ENCODE data around the gene MON1B.

GRCh38 chr16:77165006-77165405 lies 26.0 kb upstream of the MON1B start:
- no peak for TF ChIP-seq MAX (IDR thresholded peaks at IDR 0.05; ENCODE audit: insufficient read depth, insufficient read length)
- TF ChIP-seq CTCF (IDR thresholded peaks at IDR 0.05; ENCODE audit: extremely low read depth in 1 of 2, insufficient read depth in 1 of 2, low read depth in 1 of 2, low read length in 2 of 2) = no peak
- TF ChIP-seq EZH2 (IDR thresholded peaks at IDR 0.05; ENCODE audit: borderline replicate concordance, low read depth, low read length, severe bottlenecking) = no peak
- TF ChIP-seq POLR2A (IDR thresholded peaks at IDR 0.05; ENCODE audit: low read depth, low read length) = no peak
